HEK293 (cell line): ENCODE results near the gene GSTP1.
"Not testable (repeated sequence)": the region's sequence is repeated elsewhere in the genome, so short reads cannot be mapped to it uniquely, and the experiment has no call there.

Experiments used
- CTCF ChIA-PET: fragments of 350-600 bp; formaldehyde crosslinking; extraction: SDS; loops from one replicate; lab custom pipeline; 2021; ENCODE audit warnings: antibody characterized with exemption; lab: Yijun Ruan, JAX
- POLR2A ChIA-PET: fragments of 300-600 bp; formaldehyde crosslinking; extraction: SDS; loops from one replicate; lab custom pipeline; 2020; ENCODE audit warnings: antibody characterized with exemption, inconsistent platforms; lab: Yijun Ruan, JAX
- H3K27ac ChIP-seq: fragments of 200-500 bp; sonication (Bioruptor generic); 2 replicates; pipeline ENCODE4 v1.5.1; 2014; ENCODE audit warnings: low read depth, low read length, control low read depth, inconsistent platforms; ENCODE audit errors: extremely low read depth
- H3K36me3 ChIP-seq, 2 experiments: fragments of 200-500 bp in 1 of 2; sonication (Bioruptor generic) in 1 of 2; 1 replicate in 1 of 2; 2 replicates in 1 of 2; pipeline ENCODE4 v1.5.1; 2014 to 2017; ENCODE audit warnings: inconsistent platforms in 2 of 2, low read length in 2 of 2; ENCODE audit not compliant: control insufficient read depth in 2 of 2, insufficient read depth in 1 of 2
- H3K4me1 ChIP-seq: fragments of 200-500 bp; sonication (Bioruptor generic); 2 replicates; pipeline ENCODE4 v1.5.1; 2014; ENCODE audit warnings: mild to moderate bottlenecking, low read length, inconsistent platforms; ENCODE audit not compliant: control insufficient read depth, insufficient read depth
- H3K4me3 ChIP-seq: 2 replicates; pipeline ENCODE4 v1.5.1; 2011; ENCODE audit warnings: low read depth, mild to moderate bottlenecking, control low read depth, low read length, moderate library complexity
- H3K9me3 ChIP-seq: fragments of 200-500 bp; sonication (Bioruptor generic); 2 replicates; pipeline ENCODE4 v1.5.1; 2014; ENCODE audit warnings: low read depth, low read length, inconsistent platforms; ENCODE audit not compliant: control insufficient read depth, insufficient read depth
- HOXD13 ChIP-seq: sonication (generic); formaldehyde crosslinking; IDR thresholded peaks from 2 replicates; pipeline ENCODE4 v1.8.0; 2022; ENCODE audit warnings: missing genetic modification reagents, borderline replicate concordance
- MEIS1 ChIP-seq: sonication (generic); formaldehyde crosslinking; IDR thresholded peaks from 2 replicates; pipeline ENCODE4 v1.8.1; 2022; ENCODE audit warnings: missing genetic modification reagents, mild to moderate bottlenecking, borderline replicate concordance
- SCRT2 ChIP-seq: fragments of 450-650 bp; formaldehyde crosslinking; IDR thresholded peaks from 2 replicates; pipeline ENCODE4 v1.5.1; 2016; ENCODE audit warnings: missing biosample characterization, missing genetic modification characterization
- ZBTB21 ChIP-seq: fragments of 450-650 bp; formaldehyde crosslinking; IDR thresholded peaks from 2 replicates; pipeline ENCODE4 v1.5.1; 2017; ENCODE audit warnings: missing biosample characterization, missing genetic modification characterization
- ZNF157 ChIP-seq: fragments of 450-650 bp; formaldehyde crosslinking; IDR thresholded peaks from 2 replicates; pipeline ENCODE4 v1.5.1; 2016; ENCODE audit warnings: missing biosample characterization, missing genetic modification characterization
- ZNF184 ChIP-seq: fragments of 450-650 bp; IDR thresholded peaks from 2 replicates; pipeline ENCODE4 v1.5.1; 2018; ENCODE audit warnings: missing biosample characterization, mild to moderate bottlenecking, missing genetic modification characterization
- ZNF266 ChIP-seq: fragments of 450-650 bp; formaldehyde crosslinking; IDR thresholded peaks from 2 replicates; pipeline ENCODE4 v1.5.1; 2016; ENCODE audit warnings: missing biosample characterization, missing genetic modification characterization, low read depth
- ZNF292 ChIP-seq: fragments of 450-650 bp; formaldehyde crosslinking; IDR thresholded peaks from 2 replicates; pipeline ENCODE4 v1.5.1; 2016; ENCODE audit warnings: low read depth, missing biosample characterization, missing genetic modification characterization, borderline replicate concordance
- ZNF510 ChIP-seq: fragments of 450-650 bp; formaldehyde crosslinking; IDR thresholded peaks from 2 replicates; pipeline ENCODE4 v1.5.1; 2018; ENCODE audit warnings: mild to moderate bottlenecking, missing genetic modification characterization, missing biosample characterization; ENCODE audit not compliant: insufficient replicate concordance
- ZNF529 ChIP-seq: fragments of 450-650 bp; formaldehyde crosslinking; IDR thresholded peaks from 2 replicates; pipeline ENCODE4 v1.5.1; 2017; ENCODE audit warnings: missing genetic modification characterization, missing biosample characterization; ENCODE audit not compliant: insufficient replicate concordance
- ZNF571 ChIP-seq: fragments of 450-650 bp; formaldehyde crosslinking; IDR thresholded peaks from 2 replicates; pipeline ENCODE4 v1.5.0; 2017; ENCODE audit warnings: missing biosample characterization, missing genetic modification characterization
- ZNF629 ChIP-seq: fragments of 450-650 bp; formaldehyde crosslinking; IDR thresholded peaks from 2 replicates; pipeline ENCODE4 v1.5.1; 2017; ENCODE audit warnings: missing biosample characterization, missing genetic modification characterization
- ZNF654 ChIP-seq: fragments of 450-650 bp; formaldehyde crosslinking; IDR thresholded peaks from 2 replicates; pipeline ENCODE4 v1.5.1; 2016; ENCODE audit warnings: low read depth, missing biosample characterization, missing genetic modification characterization
- TF ChIP-seq, protein P1 (sequence below): fragments of 450-650 bp; formaldehyde crosslinking; optimal IDR thresholded peaks from 2 replicates; pipeline ENCODE3; 2016; ENCODE audit warnings: missing biosample characterization, mild to moderate bottlenecking, missing genetic modification characterization
- TF ChIP-seq, protein P2 (sequence below): fragments of 450-650 bp; formaldehyde crosslinking; IDR thresholded peaks from 2 replicates; pipeline ENCODE4 v1.5.1; 2017; ENCODE audit warnings: missing biosample characterization, missing genetic modification characterization
- TF ChIP-seq, protein P3 (sequence below): fragments of 450-650 bp; formaldehyde crosslinking; IDR thresholded peaks from 2 replicates; pipeline ENCODE4 v1.5.0; 2017; ENCODE audit warnings: missing biosample characterization, missing genetic modification characterization, borderline replicate concordance
- TF ChIP-seq, protein P4 (sequence below): fragments of 450-650 bp; formaldehyde crosslinking; IDR thresholded peaks from 2 replicates; pipeline ENCODE4 v1.5.1; 2017; ENCODE audit warnings: missing biosample characterization, missing genetic modification characterization
- TF ChIP-seq, protein P5 (sequence below): fragments of 450-650 bp; formaldehyde crosslinking; IDR thresholded peaks from 2 replicates; pipeline ENCODE4 v1.5.1; 2017; ENCODE audit warnings: missing biosample characterization, missing genetic modification characterization

Gene GSTP1

DNA sequence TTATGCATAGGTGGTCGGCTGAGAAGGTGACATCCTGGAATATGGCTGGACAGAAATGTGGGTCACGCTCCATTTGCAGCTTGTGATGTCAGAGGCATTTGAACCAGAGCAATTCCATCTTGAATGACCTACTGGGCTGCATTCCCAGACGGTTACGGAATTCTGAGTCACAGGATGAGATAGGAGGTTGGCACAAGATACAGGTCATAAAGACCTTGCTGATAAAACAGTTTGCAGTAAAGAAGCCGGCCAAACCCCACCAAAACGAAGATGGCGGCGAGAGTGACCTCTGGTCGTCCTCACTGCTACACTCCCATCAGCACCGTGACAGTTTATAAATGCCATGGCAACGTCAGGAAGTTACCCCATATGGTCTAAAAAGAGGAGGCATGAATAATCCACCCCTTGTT is 19.9 kb upstream of the GSTP1 start:
- H3K4me3 ChIP-seq, H3K9me3 ChIP-seq, POLR2A ChIA-PET, H3K4me1 ChIP-seq, H3K27ac ChIP-seq, H3K36me3 ChIP-seq: not testable (repeated sequence)
- CTCF ChIA-PET = interaction anchor here (0.8 to 1.1 kb wide), 3 partner anchors 9 to 20 kb away, joined by 3 to 4 read pairs (median 3); partner anchors contain the start of gene GSTP1
- TF ChIP-seq ZNF629 (tag by site-specific recombination) = peak; percentile 69

DNA sequence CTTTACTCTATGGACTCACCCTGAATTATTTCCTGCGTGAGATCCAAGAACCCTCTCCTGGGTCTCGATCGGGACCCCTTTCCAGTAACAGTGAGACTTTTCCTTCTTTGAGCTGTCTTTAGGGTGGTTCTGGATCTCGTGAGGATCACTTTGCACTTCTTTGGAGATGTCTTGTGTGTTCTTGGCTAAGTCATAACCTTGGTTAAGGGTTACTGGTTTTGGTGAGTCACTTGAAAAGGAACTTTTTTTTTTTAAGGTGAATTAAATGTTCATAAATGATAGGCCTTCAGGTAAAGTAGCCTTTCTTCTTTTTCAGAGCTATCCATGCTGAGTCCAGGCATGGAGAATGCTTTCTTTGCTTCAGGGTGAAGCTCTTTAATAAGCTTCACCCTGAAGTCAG is 19.4 kb upstream of the GSTP1 start:
- H3K27ac ChIP-seq = no peak overlapping the region
- H3K4me3 ChIP-seq = no peak overlapping the region
- H3K9me3 ChIP-seq = no peaks in the 10 kb centered on the region
- TF ChIP-seq ZNF292 (tag by site-specific recombination) (no peak), MEIS1 (CRISPR knock-in tag) (no peak), SCRT2 (tag by site-specific recombination) (no peak), ZNF571 (tag by site-specific recombination) (no peak), ZNF654 (tag by site-specific recombination) (no peak), ZNF510 (tag by site-specific recombination) (no peak), ZNF157 (tag by site-specific recombination) (no peak), ZNF184 (tag by site-specific recombination) (no peak), ZBTB21 (tag by site-specific recombination) (no peak), ZNF266 (tag by site-specific recombination) (no peak), ZNF529 (tag by site-specific recombination) (no peak), HOXD13 (CRISPR knock-in tag) (no peak)
- TF ChIP-seq, protein P1, sequence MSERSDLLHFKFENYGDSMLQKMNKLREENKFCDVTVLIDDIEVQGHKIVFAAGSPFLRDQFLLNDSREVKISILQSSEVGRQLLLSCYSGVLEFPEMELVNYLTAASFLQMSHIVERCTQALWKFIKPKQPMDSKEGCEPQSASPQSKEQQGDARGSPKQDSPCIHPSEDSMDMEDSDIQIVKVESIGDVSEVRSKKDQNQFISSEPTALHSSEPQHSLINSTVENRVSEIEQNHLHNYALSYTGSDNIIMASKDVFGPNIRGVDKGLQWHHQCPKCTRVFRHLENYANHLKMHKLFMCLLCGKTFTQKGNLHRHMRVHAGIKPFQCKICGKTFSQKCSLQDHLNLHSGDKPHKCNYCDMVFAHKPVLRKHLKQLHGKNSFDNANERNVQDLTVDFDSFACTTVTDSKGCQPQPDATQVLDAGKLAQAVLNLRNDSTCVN (tag by site-specific recombination) = no peak
- TF ChIP-seq, protein P2, sequence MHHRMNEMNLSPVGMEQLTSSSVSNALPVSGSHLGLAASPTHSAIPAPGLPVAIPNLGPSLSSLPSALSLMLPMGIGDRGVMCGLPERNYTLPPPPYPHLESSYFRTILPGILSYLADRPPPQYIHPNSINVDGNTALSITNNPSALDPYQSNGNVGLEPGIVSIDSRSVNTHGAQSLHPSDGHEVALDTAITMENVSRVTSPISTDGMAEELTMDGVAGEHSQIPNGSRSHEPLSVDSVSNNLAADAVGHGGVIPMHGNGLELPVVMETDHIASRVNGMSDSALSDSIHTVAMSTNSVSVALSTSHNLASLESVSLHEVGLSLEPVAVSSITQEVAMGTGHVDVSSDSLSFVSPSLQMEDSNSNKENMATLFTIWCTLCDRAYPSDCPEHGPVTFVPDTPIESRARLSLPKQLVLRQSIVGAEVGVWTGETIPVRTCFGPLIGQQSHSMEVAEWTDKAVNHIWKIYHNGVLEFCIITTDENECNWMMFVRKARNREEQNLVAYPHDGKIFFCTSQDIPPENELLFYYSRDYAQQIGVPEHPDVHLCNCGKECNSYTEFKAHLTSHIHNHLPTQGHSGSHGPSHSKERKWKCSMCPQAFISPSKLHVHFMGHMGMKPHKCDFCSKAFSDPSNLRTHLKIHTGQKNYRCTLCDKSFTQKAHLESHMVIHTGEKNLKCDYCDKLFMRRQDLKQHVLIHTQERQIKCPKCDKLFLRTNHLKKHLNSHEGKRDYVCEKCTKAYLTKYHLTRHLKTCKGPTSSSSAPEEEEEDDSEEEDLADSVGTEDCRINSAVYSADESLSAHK = no peak
- TF ChIP-seq, protein P3, sequence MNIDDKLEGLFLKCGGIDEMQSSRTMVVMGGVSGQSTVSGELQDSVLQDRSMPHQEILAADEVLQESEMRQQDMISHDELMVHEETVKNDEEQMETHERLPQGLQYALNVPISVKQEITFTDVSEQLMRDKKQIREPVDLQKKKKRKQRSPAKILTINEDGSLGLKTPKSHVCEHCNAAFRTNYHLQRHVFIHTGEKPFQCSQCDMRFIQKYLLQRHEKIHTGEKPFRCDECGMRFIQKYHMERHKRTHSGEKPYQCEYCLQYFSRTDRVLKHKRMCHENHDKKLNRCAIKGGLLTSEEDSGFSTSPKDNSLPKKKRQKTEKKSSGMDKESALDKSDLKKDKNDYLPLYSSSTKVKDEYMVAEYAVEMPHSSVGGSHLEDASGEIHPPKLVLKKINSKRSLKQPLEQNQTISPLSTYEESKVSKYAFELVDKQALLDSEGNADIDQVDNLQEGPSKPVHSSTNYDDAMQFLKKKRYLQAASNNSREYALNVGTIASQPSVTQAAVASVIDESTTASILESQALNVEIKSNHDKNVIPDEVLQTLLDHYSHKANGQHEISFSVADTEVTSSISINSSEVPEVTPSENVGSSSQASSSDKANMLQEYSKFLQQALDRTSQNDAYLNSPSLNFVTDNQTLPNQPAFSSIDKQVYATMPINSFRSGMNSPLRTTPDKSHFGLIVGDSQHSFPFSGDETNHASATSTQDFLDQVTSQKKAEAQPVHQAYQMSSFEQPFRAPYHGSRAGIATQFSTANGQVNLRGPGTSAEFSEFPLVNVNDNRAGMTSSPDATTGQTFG = no peak
- TF ChIP-seq, protein P4, sequence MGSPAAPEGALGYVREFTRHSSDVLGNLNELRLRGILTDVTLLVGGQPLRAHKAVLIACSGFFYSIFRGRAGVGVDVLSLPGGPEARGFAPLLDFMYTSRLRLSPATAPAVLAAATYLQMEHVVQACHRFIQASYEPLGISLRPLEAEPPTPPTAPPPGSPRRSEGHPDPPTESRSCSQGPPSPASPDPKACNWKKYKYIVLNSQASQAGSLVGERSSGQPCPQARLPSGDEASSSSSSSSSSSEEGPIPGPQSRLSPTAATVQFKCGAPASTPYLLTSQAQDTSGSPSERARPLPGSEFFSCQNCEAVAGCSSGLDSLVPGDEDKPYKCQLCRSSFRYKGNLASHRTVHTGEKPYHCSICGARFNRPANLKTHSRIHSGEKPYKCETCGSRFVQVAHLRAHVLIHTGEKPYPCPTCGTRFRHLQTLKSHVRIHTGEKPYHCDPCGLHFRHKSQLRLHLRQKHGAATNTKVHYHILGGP (tag by site-specific recombination) = no peak
- TF ChIP-seq, protein P5, sequence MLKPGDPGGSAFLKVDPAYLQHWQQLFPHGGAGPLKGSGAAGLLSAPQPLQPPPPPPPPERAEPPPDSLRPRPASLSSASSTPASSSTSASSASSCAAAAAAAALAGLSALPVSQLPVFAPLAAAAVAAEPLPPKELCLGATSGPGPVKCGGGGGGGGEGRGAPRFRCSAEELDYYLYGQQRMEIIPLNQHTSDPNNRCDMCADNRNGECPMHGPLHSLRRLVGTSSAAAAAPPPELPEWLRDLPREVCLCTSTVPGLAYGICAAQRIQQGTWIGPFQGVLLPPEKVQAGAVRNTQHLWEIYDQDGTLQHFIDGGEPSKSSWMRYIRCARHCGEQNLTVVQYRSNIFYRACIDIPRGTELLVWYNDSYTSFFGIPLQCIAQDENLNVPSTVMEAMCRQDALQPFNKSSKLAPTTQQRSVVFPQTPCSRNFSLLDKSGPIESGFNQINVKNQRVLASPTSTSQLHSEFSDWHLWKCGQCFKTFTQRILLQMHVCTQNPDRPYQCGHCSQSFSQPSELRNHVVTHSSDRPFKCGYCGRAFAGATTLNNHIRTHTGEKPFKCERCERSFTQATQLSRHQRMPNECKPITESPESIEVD = no peak
- H3K4me1 ChIP-seq = no peaks in the 10 kb centered on the region
- ChIA-PET CTCF (interaction anchor here (0.6 to 1.1 kb wide), 5 partner anchors 8 to 66 kb away, joined by 3 to 4 read pairs (median 3); partner anchors contain the start of gene NUDT8), POLR2A (no interaction called here)
- H3K36me3 ChIP-seq = no peaks in the 10 kb centered on the region
